ENCODE results near the gene APOBEC3F.
"Not testable (repeated sequence)": the region's sequence is repeated elsewhere in the genome, so short reads cannot be mapped to it uniquely, and the experiment has no call there.

The APOBEC3F gene

GRCh38 chr22:39040155-39040537, 518 bp upstream of the APOBEC3F start:
- peak overlapping the region; percentile 86 for H3K27ac Mint-ChIP-seq
- H3K4me1 Mint-ChIP-seq (ENCODE audit: low read depth) = peaks cover 50% of the 10 kb centered on the region
- H3K36me3 Mint-ChIP-seq (ENCODE audit: low read depth) = peaks cover 24% of the 10 kb centered on the region
- peak overlapping the region; percentile 64 for H3K4me3 Mint-ChIP-seq
- not testable (repeated sequence) for H3K9me3 Mint-ChIP-seq, DNase-seq, H3K27me3 Mint-ChIP-seq

GRCh38 chr22:39041908-39042307, 1.2 kb downstream of the APOBEC3F start:
- H3K36me3 Mint-ChIP-seq (ENCODE audit: low read depth) = peaks cover 40% of the 10 kb centered on the region
- no peaks in the 10 kb centered on the region for H3K9me3 Mint-ChIP-seq
- peaks cover 52% of the 10 kb centered on the region for H3K4me1 Mint-ChIP-seq (ENCODE audit: low read depth)
- H3K4me3 Mint-ChIP-seq = peak overlapping the region; percentile 86
- peak overlapping the region; percentile 92 for H3K27ac Mint-ChIP-seq
- no peak for DNase-seq
- no peaks in the 10 kb centered on the region for H3K27me3 Mint-ChIP-seq

GRCh38 chr22:39043063-39043462, 2.4 kb downstream of the APOBEC3F start:
- Mint-ChIP-seq H3K4me1 (ENCODE audit: low read depth) (peaks cover 45% of the 10 kb centered on the region), H3K36me3 (ENCODE audit: low read depth) (peaks cover 44% of the 10 kb centered on the region)
- H3K27me3 Mint-ChIP-seq, H3K9me3 Mint-ChIP-seq, DNase-seq, H3K4me3 Mint-ChIP-seq, H3K27ac Mint-ChIP-seq: not testable (repeated sequence)

- H3K4me1 Mint-ChIP-seq (ENCODE audit: low read depth) = peaks cover 34% of the 10 kb centered on the region
- peak overlapping the region; percentile 44 for H3K27ac Mint-ChIP-seq
- not testable (repeated sequence) for DNase-seq, H3K9me3 Mint-ChIP-seq, H3K4me3 Mint-ChIP-seq, H3K27me3 Mint-ChIP-seq
- peaks cover 44% of the 10 kb centered on the region for H3K36me3 Mint-ChIP-seq (ENCODE audit: low read depth)
These were observed 4.5 kb downstream of the APOBEC3F start for GRCh38 chr22:39045136-39045535.

GRCh38 chr22:39049486-39049885, 8.8 kb downstream of the APOBEC3F start:
- H3K4me3 Mint-ChIP-seq, H3K27me3 Mint-ChIP-seq, H3K9me3 Mint-ChIP-seq, DNase-seq: not testable (repeated sequence)
- H3K27ac Mint-ChIP-seq = peak overlapping the region; percentile 37
- H3K4me1 Mint-ChIP-seq (ENCODE audit: low read depth) = peaks cover 10% of the 10 kb centered on the region
- H3K36me3 Mint-ChIP-seq (ENCODE audit: low read depth) = peaks cover 24% of the 10 kb centered on the region

- H3K27me3 Mint-ChIP-seq; H3K36me3 Mint-ChIP-seq (ENCODE audit: low read depth); H3K9me3 Mint-ChIP-seq; DNase-seq; H3K27ac Mint-ChIP-seq; H3K4me3 Mint-ChIP-seq; H3K4me1 Mint-ChIP-seq (ENCODE audit: low read depth): not testable (repeated sequence)
These were observed 11.3 kb downstream of the APOBEC3F start for GRCh38 chr22:39051844-39052495.

- Mint-ChIP-seq H3K27me3 (no peaks in the 10 kb centered on the region), H3K4me1 (ENCODE audit: low read depth) (no peaks in the 10 kb centered on the region), H3K4me3 (no peak overlapping the region), H3K36me3 (ENCODE audit: low read depth) (no peaks in the 10 kb centered on the region), H3K9me3 (no peaks in the 10 kb centered on the region), H3K27ac (no peak overlapping the region)
- no peak for DNase-seq
These were observed 15.0 kb downstream of the APOBEC3F start for GRCh38 chr22:39055658-39056057.

- not testable (repeated sequence) for H3K27ac Mint-ChIP-seq; DNase-seq; H3K4me3 Mint-ChIP-seq; H3K9me3 Mint-ChIP-seq; H3K27me3 Mint-ChIP-seq; H3K36me3 Mint-ChIP-seq (ENCODE audit: low read depth); H3K4me1 Mint-ChIP-seq (ENCODE audit: low read depth)
These were observed 20.6 kb downstream of the APOBEC3F start for GRCh38 chr22:39061290-39061689.

- not testable (repeated sequence) for H3K36me3 Mint-ChIP-seq (ENCODE audit: low read depth); H3K4me1 Mint-ChIP-seq (ENCODE audit: low read depth); H3K27ac Mint-ChIP-seq; DNase-seq; H3K27me3 Mint-ChIP-seq; H3K4me3 Mint-ChIP-seq; H3K9me3 Mint-ChIP-seq
These were observed 21.3 kb downstream of the APOBEC3F start for GRCh38 chr22:39061951-39062350.

GRCh38 chr22:39063904-39064303, 23.2 kb downstream of the APOBEC3F start:
- H3K27ac Mint-ChIP-seq, DNase-seq, H3K4me3 Mint-ChIP-seq: not testable (repeated sequence)

GRCh38 chr22:39066442-39067276, 26.0 kb downstream of the APOBEC3F start:
- H3K36me3 Mint-ChIP-seq (ENCODE audit: low read depth); H3K4me3 Mint-ChIP-seq; DNase-seq; H3K9me3 Mint-ChIP-seq; H3K27me3 Mint-ChIP-seq; H3K4me1 Mint-ChIP-seq (ENCODE audit: low read depth); H3K27ac Mint-ChIP-seq: not testable (repeated sequence)

More at GRCh38 chr22:39063904-39064303, 23.2 kb downstream of the APOBEC3F start:
- H3K4me1 Mint-ChIP-seq (ENCODE audit: low read depth); H3K27me3 Mint-ChIP-seq; H3K36me3 Mint-ChIP-seq (ENCODE audit: low read depth); H3K9me3 Mint-ChIP-seq: not testable (repeated sequence)

- Mint-ChIP-seq H3K27me3 (no peaks in the 10 kb centered on the region), H3K4me1 (ENCODE audit: low read depth) (peaks cover 9% of the 10 kb centered on the region), H3K27ac (no peak overlapping the region), H3K36me3 (ENCODE audit: low read depth) (no peaks in the 10 kb centered on the region), H3K9me3 (no peaks in the 10 kb centered on the region), H3K4me3 (no peak overlapping the region)
- DNase-seq = no peak
These were observed 27.5 kb downstream of the APOBEC3F start for GRCh38 chr22:39068033-39068785.

GRCh38 chr22:39070186-39070585, 29.5 kb downstream of the APOBEC3F start:
- Mint-ChIP-seq H3K4me3 (no peak overlapping the region), H3K9me3 (no peaks in the 10 kb centered on the region), H3K4me1 (ENCODE audit: low read depth) (peaks cover 10% of the 10 kb centered on the region), H3K27me3 (no peaks in the 10 kb centered on the region), H3K27ac (no peak overlapping the region), H3K36me3 (ENCODE audit: low read depth) (no peaks in the 10 kb centered on the region)
- no peak for DNase-seq

- H3K9me3 Mint-ChIP-seq; H3K27ac Mint-ChIP-seq; H3K4me3 Mint-ChIP-seq; DNase-seq; H3K36me3 Mint-ChIP-seq (ENCODE audit: low read depth); H3K27me3 Mint-ChIP-seq: not testable (repeated sequence)
- H3K4me1 Mint-ChIP-seq (ENCODE audit: low read depth) = peaks cover 16% of the 10 kb centered on the region
These were observed 31.9 kb downstream of the APOBEC3F start for GRCh38 chr22:39072581-39072981.

- no peaks in the 10 kb centered on the region for H3K27me3 Mint-ChIP-seq
- peaks cover 17% of the 10 kb centered on the region for H3K36me3 Mint-ChIP-seq (ENCODE audit: low read depth)
- H3K4me1 Mint-ChIP-seq (ENCODE audit: low read depth) = peaks cover 29% of the 10 kb centered on the region
- H3K27ac Mint-ChIP-seq = no peak overlapping the region
- no peaks in the 10 kb centered on the region for H3K9me3 Mint-ChIP-seq
- no peak for DNase-seq
- H3K4me3 Mint-ChIP-seq = no peak overlapping the region
These were observed 33.3 kb downstream of the APOBEC3F start for GRCh38 chr22:39073981-39074380.
